ENCODE measurements around the gene COL4A2.
"Not testable (repeated sequence)": the region's sequence is repeated elsewhere in the genome, so short reads cannot be mapped to it uniquely, and the experiment has no call there.

COL4A2 gene

GRCh38 chr13:110305949-110306339 is 1.1 kb upstream of the COL4A2 start:
- Mint-ChIP-seq H3K4me1 (no peaks in the 10 kb centered on the region), H3K27ac (no peak overlapping the region), H3K27me3 (peaks cover 81% of the 10 kb centered on the region), H3K9me3 (no peaks in the 10 kb centered on the region), H3K4me3 (no peak overlapping the region), H3K36me3 (no peaks in the 10 kb centered on the region)
- ATAC-seq: no peak

GRCh38 chr13:110306340-110306959 is 634 bp upstream of the COL4A2 start:
- no peaks in the 10 kb centered on the region for H3K4me1 Mint-ChIP-seq
- H3K4me3 Mint-ChIP-seq: no peak overlapping the region
- ATAC-seq: no peak
- H3K9me3 Mint-ChIP-seq: no peaks in the 10 kb centered on the region
- H3K27ac Mint-ChIP-seq: no peak overlapping the region
- no peaks in the 10 kb centered on the region for H3K36me3 Mint-ChIP-seq
- H3K27me3 Mint-ChIP-seq: peaks cover 81% of the 10 kb centered on the region

- H3K36me3 Mint-ChIP-seq: no peaks in the 10 kb centered on the region
- no peak overlapping the region for H3K4me3 Mint-ChIP-seq
- no peak overlapping the region for H3K27ac Mint-ChIP-seq
- no peaks in the 10 kb centered on the region for H3K9me3 Mint-ChIP-seq
- H3K4me1 Mint-ChIP-seq: no peaks in the 10 kb centered on the region
- no peak for ATAC-seq
- H3K27me3 Mint-ChIP-seq: peaks cover 85% of the 10 kb centered on the region
These were observed 927 bp downstream of the COL4A2 start for GRCh38 chr13:110307767-110308655.

- H3K27me3 Mint-ChIP-seq: peaks cover 77% of the 10 kb centered on the region
- no peak for ATAC-seq
- H3K27ac Mint-ChIP-seq: no peak overlapping the region
- no peaks in the 10 kb centered on the region for H3K4me1 Mint-ChIP-seq
- no peaks in the 10 kb centered on the region for H3K9me3 Mint-ChIP-seq
- H3K4me3 Mint-ChIP-seq: no peak overlapping the region
- no peaks in the 10 kb centered on the region for H3K36me3 Mint-ChIP-seq
These were observed 1.7 kb downstream of the COL4A2 start for GRCh38 chr13:110308656-110309359.

GRCh38 chr13:110309661-110310524 is 2.8 kb downstream of the COL4A2 start:
- no peak for ATAC-seq
- Mint-ChIP-seq H3K4me1 (no peaks in the 10 kb centered on the region), H3K4me3 (no peak overlapping the region), H3K36me3 (no peaks in the 10 kb centered on the region), H3K9me3 (no peaks in the 10 kb centered on the region), H3K27ac (no peak overlapping the region), H3K27me3 (peaks cover 75% of the 10 kb centered on the region)

GRCh38 chr13:110310541-110311442 is 3.7 kb downstream of the COL4A2 start:
- H3K27ac Mint-ChIP-seq: no peak overlapping the region

GRCh38 chr13:110311443-110312338 is 4.6 kb downstream of the COL4A2 start:
- no peaks in the 10 kb centered on the region for H3K9me3 Mint-ChIP-seq
- peaks cover 63% of the 10 kb centered on the region for H3K27me3 Mint-ChIP-seq
- no peak for ATAC-seq
- H3K4me1 Mint-ChIP-seq: no peaks in the 10 kb centered on the region
- no peak overlapping the region for H3K27ac Mint-ChIP-seq
- no peak overlapping the region for H3K4me3 Mint-ChIP-seq
- no peaks in the 10 kb centered on the region for H3K36me3 Mint-ChIP-seq

More at GRCh38 chr13:110310541-110311442, 3.7 kb downstream of the COL4A2 start:
- no peak overlapping the region for H3K4me3 Mint-ChIP-seq
- no peaks in the 10 kb centered on the region for H3K9me3 Mint-ChIP-seq
- H3K27me3 Mint-ChIP-seq: peaks cover 69% of the 10 kb centered on the region
- no peaks in the 10 kb centered on the region for H3K4me1 Mint-ChIP-seq
- ATAC-seq: no peak
- no peaks in the 10 kb centered on the region for H3K36me3 Mint-ChIP-seq

GRCh38 chr13:110312339-110313031 is 5.4 kb downstream of the COL4A2 start:
- peaks cover 62% of the 10 kb centered on the region for H3K27me3 Mint-ChIP-seq
- H3K4me1 Mint-ChIP-seq: no peaks in the 10 kb centered on the region
- no peak overlapping the region for H3K27ac Mint-ChIP-seq
- H3K36me3 Mint-ChIP-seq: no peaks in the 10 kb centered on the region
- no peak for ATAC-seq
- H3K4me3 Mint-ChIP-seq: no peak overlapping the region
- H3K9me3 Mint-ChIP-seq: peaks cover 5% of the 10 kb centered on the region

GRCh38 chr13:110313261-110313660 is 6.2 kb downstream of the COL4A2 start:
- H3K36me3 Mint-ChIP-seq, H3K9me3 Mint-ChIP-seq, H3K4me1 Mint-ChIP-seq, ATAC-seq, H3K4me3 Mint-ChIP-seq, H3K27ac Mint-ChIP-seq: not testable (repeated sequence)
- H3K27me3 Mint-ChIP-seq: peaks cover 55% of the 10 kb centered on the region

- H3K36me3 Mint-ChIP-seq, H3K27ac Mint-ChIP-seq, ATAC-seq, H3K4me1 Mint-ChIP-seq, H3K4me3 Mint-ChIP-seq, H3K9me3 Mint-ChIP-seq: not testable (repeated sequence)
- peaks cover 50% of the 10 kb centered on the region for H3K27me3 Mint-ChIP-seq
These were observed 6.6 kb downstream of the COL4A2 start for GRCh38 chr13:110313733-110314132.

- no peak overlapping the region for H3K4me3 Mint-ChIP-seq
- no peaks in the 10 kb centered on the region for H3K36me3 Mint-ChIP-seq
- peaks cover 41% of the 10 kb centered on the region for H3K27me3 Mint-ChIP-seq
- peaks cover 5% of the 10 kb centered on the region for H3K9me3 Mint-ChIP-seq
- no peak for ATAC-seq
- H3K27ac Mint-ChIP-seq: no peak overlapping the region
- H3K4me1 Mint-ChIP-seq: no peaks in the 10 kb centered on the region
These were observed 7.6 kb downstream of the COL4A2 start for GRCh38 chr13:110314516-110315245.

- no peaks in the 10 kb centered on the region for H3K4me1 Mint-ChIP-seq
- H3K9me3 Mint-ChIP-seq: peaks cover 5% of the 10 kb centered on the region
- no peaks in the 10 kb centered on the region for H3K36me3 Mint-ChIP-seq
- H3K27ac Mint-ChIP-seq: no peak overlapping the region
- H3K4me3 Mint-ChIP-seq: no peak overlapping the region
- ATAC-seq: no peak
- H3K27me3 Mint-ChIP-seq: peaks cover 25% of the 10 kb centered on the region
These were observed 9.1 kb downstream of the COL4A2 start for GRCh38 chr13:110316196-110316595.

Measured in stimulated activated memory B cell treated with anti-CD40 and anti-IgM and Interleukin-4, amounts not matched to agents 10 μg/mL and 1 μg/mL and 100 μg/mL, for 72 hours (primary cell).